H9 (cell line): Measurements from ENCODE around the gene TUBB4B. TPM values are rescaled to one million over a fixed set of nuclear protein-coding genes. Genes with fewer than 3 reads are reported as not detected.

ENCODE experiments used
- DNase-seq: peaks from one replicate; pipeline ENCODE4 v3.0.0-alpha.2; 2017
- H2AFZ ChIP-seq: one replicate; pipeline ENCODE4 v1.6.1; 2013; ENCODE audit warnings: mild to moderate bottlenecking, low read length, control low read depth, moderate library complexity
- H2AK5ac ChIP-seq: 2 replicates; pipeline ENCODE4 v1.6.1; 2013; ENCODE audit warnings: low read length, control low read depth, mixed read lengths; ENCODE audit not compliant: insufficient read length
- H2BK120ac ChIP-seq: one replicate; pipeline ENCODE4 v1.6.1; 2013; ENCODE audit warnings: low read depth, mild to moderate bottlenecking, low read length, control low read depth, inconsistent platforms; ENCODE audit not compliant: poor library complexity, severe bottlenecking
- H2BK12ac ChIP-seq: 2 replicates; pipeline ENCODE4 v1.6.1; 2013; ENCODE audit warnings: low read length, control low read depth, mixed read lengths, low read depth; ENCODE audit not compliant: insufficient read length
- H2BK15ac ChIP-seq: 2 replicates; pipeline ENCODE4 v1.6.1; 2013; ENCODE audit warnings: low read depth, low read length, control low read depth
- H2BK20ac ChIP-seq: one replicate; pipeline ENCODE4 v1.6.1; 2013; ENCODE audit warnings: low read depth, mild to moderate bottlenecking, low read length, control low read depth, inconsistent platforms; ENCODE audit not compliant: poor library complexity, severe bottlenecking
- H2BK5ac ChIP-seq: 2 replicates; pipeline ENCODE4 v1.6.1; 2013; ENCODE audit warnings: low read length, control low read depth, mixed read lengths; ENCODE audit not compliant: insufficient read length
- H3K14ac ChIP-seq: 2 replicates; pipeline ENCODE4 v1.6.1; 2013; ENCODE audit warnings: low read length, control low read depth; ENCODE audit not compliant: insufficient read depth
- H3K18ac ChIP-seq: 2 replicates; pipeline ENCODE4 v1.6.1; 2013; ENCODE audit warnings: low read depth, mild to moderate bottlenecking, mixed read lengths, low read length, control low read depth; ENCODE audit not compliant: insufficient read length
- H3K23ac ChIP-seq: 2 replicates; pipeline ENCODE4 v1.6.1; 2013; ENCODE audit warnings: low read length, control low read depth, mixed read lengths, low read depth; ENCODE audit not compliant: insufficient read length
- H3K23me2 ChIP-seq: 2 replicates; pipeline ENCODE4 v1.6.1; 2013; ENCODE audit warnings: low read depth, mild to moderate bottlenecking, mixed read lengths, low read length, control low read depth; ENCODE audit not compliant: insufficient read length, poor library complexity, severe bottlenecking
- H3K27ac ChIP-seq: 2 replicates; pipeline ENCODE4 v1.5.1; 2013; ENCODE audit warnings: low read length, control low read depth, mixed read lengths, low read depth; ENCODE audit not compliant: insufficient read length
- H3K27me3 ChIP-seq: 2 replicates; pipeline ENCODE4 v1.6.1; 2013; ENCODE audit warnings: low read length, control low read depth, inconsistent platforms; ENCODE audit not compliant: insufficient read depth
- H3K4ac ChIP-seq: 2 replicates; pipeline ENCODE4 v1.6.1; 2013; ENCODE audit warnings: low read depth, mild to moderate bottlenecking, control low read depth, inconsistent platforms, low read length, moderate library complexity
- H3K4me1 ChIP-seq: 2 replicates; pipeline ENCODE4 v1.6.1; 2013; ENCODE audit warnings: low read length, control low read depth, inconsistent platforms; ENCODE audit not compliant: insufficient read depth
- H3K4me2 ChIP-seq: 2 replicates; pipeline ENCODE4 v1.6.1; 2013; ENCODE audit warnings: low read length, control low read depth, mixed read lengths; ENCODE audit not compliant: insufficient read length, insufficient read depth
- H3K56ac ChIP-seq: 2 replicates; pipeline ENCODE4 v1.6.1; 2013; ENCODE audit warnings: low read depth, mild to moderate bottlenecking, mixed read lengths, low read length, control low read depth; ENCODE audit not compliant: insufficient read length
- H3K79me1 ChIP-seq: 2 replicates; pipeline ENCODE4 v1.6.1; 2013; ENCODE audit warnings: low read depth, mild to moderate bottlenecking, moderate library complexity, low read length, control low read depth, inconsistent platforms; ENCODE audit not compliant: insufficient read depth, poor library complexity, severe bottlenecking
- H3K79me2 ChIP-seq: 2 replicates; pipeline ENCODE4 v1.6.1; 2013; ENCODE audit warnings: low read length, control low read depth, inconsistent platforms; ENCODE audit not compliant: insufficient read depth
- H3K9ac ChIP-seq: 2 replicates; pipeline ENCODE4 v1.6.1; 2013; ENCODE audit warnings: low read length, control low read depth, mixed read lengths; ENCODE audit not compliant: insufficient read length; ENCODE audit errors: extremely low read depth
- H3K9me3 ChIP-seq: one replicate; pipeline ENCODE4 v1.6.1; 2013; ENCODE audit warnings: low read depth, low read length, inconsistent platforms; ENCODE audit not compliant: control insufficient read depth
- H3T11ph ChIP-seq: one replicate; pipeline ENCODE4 v1.6.1; 2013; ENCODE audit warnings: mild to moderate bottlenecking, low read length, control low read depth, inconsistent platforms
- H4K20me1 ChIP-seq: one replicate; pipeline ENCODE4 v1.6.1; 2013; ENCODE audit not compliant: control insufficient read depth, insufficient read length, insufficient read depth
- H4K5ac ChIP-seq: 2 replicates; pipeline ENCODE4 v1.6.1; 2013; ENCODE audit warnings: low read depth, mild to moderate bottlenecking, mixed read lengths, low read length, control low read depth; ENCODE audit not compliant: insufficient read length
- H4K8ac ChIP-seq: replicated peaks from 2 replicates; pipeline ENCODE4 v1.6.1; 2013; ENCODE audit warnings: low read length, control low read depth, mixed read lengths, low read depth; ENCODE audit not compliant: insufficient read length
- H4K91ac ChIP-seq: 2 replicates; pipeline ENCODE4 v1.6.1; 2013; ENCODE audit warnings: low read depth, mild to moderate bottlenecking, moderate library complexity, mixed read lengths, low read length, control low read depth; ENCODE audit not compliant: insufficient read length
- H3K27ac Mint-ChIP-seq, 3 experiments: 2 replicates in 2 of 3; 3 replicates in 1 of 3; pipeline ENCODE4 v1.8.0; 2020 to 2021; ENCODE audit warnings: mixed read lengths in 3 of 3, mild to moderate bottlenecking in 1 of 3, moderate library complexity in 1 of 3
- H3K27me3 Mint-ChIP-seq: 2 replicates; pipeline ENCODE4 v1.8.0; 2021; ENCODE audit warnings: low read depth, mild to moderate bottlenecking, moderate library complexity, mixed read lengths
- H3K36me3 Mint-ChIP-seq, 3 experiments: 2 replicates in 2 of 3; 3 replicates in 1 of 3; pipeline ENCODE4 v1.8.0; 2020 to 2021; ENCODE audit warnings: low read depth in 3 of 3, mixed read lengths in 3 of 3; ENCODE audit not compliant: insufficient read depth in 1 of 3
- H3K4me1 Mint-ChIP-seq, 2 experiments: 2 replicates each; pipeline ENCODE4 v1.8.0; 2020; ENCODE audit warnings: mixed read lengths in 2 of 2
- H3K4me3 Mint-ChIP-seq, 2 experiments: 2 replicates in 1 of 2; 3 replicates in 1 of 2; pipeline ENCODE4 v1.8.0; 2020 to 2021; ENCODE audit warnings: mild to moderate bottlenecking in 2 of 2, mixed read lengths in 2 of 2, moderate library complexity in 1 of 2
- H3K9me3 Mint-ChIP-seq, 2 experiments: 2 replicates in 1 of 2; 3 replicates in 1 of 2; pipeline ENCODE4 v1.8.0; 2020; ENCODE audit warnings: mild to moderate bottlenecking in 2 of 2, mixed read lengths in 2 of 2, moderate library complexity in 1 of 2
- CTCF ChIP-seq: fragments of 200-600 bp; sonication (generic); conservative IDR thresholded peaks from 3 replicates; pipeline ENCODE4 v1.8.0; 2021; ENCODE audit warnings: antibody characterized with exemption, mild to moderate bottlenecking
- WGBS: extraction: QIAGEN DNeasy Blood & Tissue Kit; methylation state at CpG from one replicate; pipeline ENCODE4 v1.1.7; 2013; ENCODE audit warnings: missing lambda C conversion rate, low lambda C conversion rate, mixed read lengths; ENCODE audit not compliant: insufficient read length; ENCODE audit errors: extremely low coverage; 5-methylcytosine and 5-hydroxymethylcytosine counted together
- total RNA-seq: library from RNA; stranded (reverse); gene quantifications from 2 replicates; pipeline ENCODE4 v1.2.1, GENCODE V29; 2021

TUBB4B gene
- total RNA-seq, 1 experiment from 2014 or later: 378 TPM

DNA sequence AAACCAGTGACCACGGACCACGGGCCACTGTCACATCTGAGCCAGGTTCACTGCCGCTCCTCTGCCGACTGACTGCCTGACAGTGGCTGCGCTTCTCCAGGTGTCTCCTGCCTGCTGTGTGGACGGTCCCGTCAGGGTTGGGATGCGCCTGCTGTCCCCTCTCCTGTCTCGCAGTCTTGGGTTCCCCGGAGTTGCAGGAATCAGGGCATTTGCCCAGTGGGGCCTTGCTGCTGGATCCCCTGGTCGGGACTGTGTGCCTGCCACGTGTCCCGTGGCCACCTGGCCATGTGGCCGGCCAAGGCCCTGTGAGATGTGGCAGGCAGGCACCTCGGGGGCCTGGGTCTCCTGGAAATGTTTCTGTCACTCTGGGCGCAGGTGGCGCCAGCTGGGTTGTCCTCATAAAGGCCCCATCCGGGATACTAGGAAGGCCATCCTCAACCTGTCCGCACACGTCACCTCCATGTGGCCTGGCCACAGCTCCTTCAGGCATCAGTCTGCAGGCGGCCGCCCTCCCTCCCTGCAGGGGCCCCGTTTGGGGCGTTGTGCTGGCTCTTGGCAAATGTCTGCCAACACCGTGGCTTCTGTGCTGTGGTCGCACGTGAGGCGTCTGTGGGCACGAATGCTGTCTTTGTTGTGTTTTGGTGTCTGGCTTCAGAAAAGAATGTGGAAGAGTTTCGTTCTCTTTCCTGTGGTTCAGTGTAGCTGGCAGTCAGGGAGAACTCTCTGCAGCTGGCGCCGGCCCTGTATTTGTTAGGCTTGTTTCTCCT, 30.0 kb downstream of the TUBB4B start:
- no CpG with 5 or more reads among the region's 32 CpGs for WGBS
- H3K27me3 ChIP-seq: no peaks in the 10 kb centered on the region
- H3K4ac ChIP-seq: no peak overlapping the region
- H4K8ac ChIP-seq: no peak overlapping the region
- Mint-ChIP-seq H3K4me1 (peaks cover 12 to 17% of the 10 kb centered on the region in 2 experiments), H3K36me3 (peaks cover 11 to 43% (median 34%) of the 10 kb centered on the region in 3 experiments; a peak in 6 of 7 replicates), H3K27me3 (no peaks in the 10 kb centered on the region), H3K27ac (peak overlapping the region in 2 of 3 experiments; percentile 53 to 64; a peak in 2 of 7 replicates), H3K9me3 (no peaks in the 10 kb centered on the region; a peak in 1 of 5 replicates), H3K4me3 (no peak overlapping the region)
- no peak overlapping the region for H3K4me2 ChIP-seq
- no peak overlapping the region for H3K56ac ChIP-seq
- H2BK12ac ChIP-seq: no peak overlapping the region
- H4K5ac ChIP-seq: no peak overlapping the region
- H3K4me1 ChIP-seq: no peaks in the 10 kb centered on the region
- H2BK20ac ChIP-seq: no peak overlapping the region
- peak; percentile 29 for DNase-seq
- no peak overlapping the region for H2BK5ac ChIP-seq
- no peak for TF ChIP-seq CTCF
- H4K20me1 ChIP-seq: no peaks in the 10 kb centered on the region
- H3T11ph ChIP-seq: no peak overlapping the region
- no peaks in the 10 kb centered on the region for H3K23me2 ChIP-seq
- no peak overlapping the region for H3K9ac ChIP-seq
- H3K18ac ChIP-seq: no peak overlapping the region
- no peak overlapping the region for H2AK5ac ChIP-seq
- H3K9me3 ChIP-seq: no peaks in the 10 kb centered on the region
- H3K79me1 ChIP-seq: no peaks in the 10 kb centered on the region
- no peak overlapping the region for H2BK15ac ChIP-seq
- no peak overlapping the region for H3K14ac ChIP-seq
- H3K23ac ChIP-seq: no peak overlapping the region
- no peak overlapping the region for H4K91ac ChIP-seq
- H3K79me2 ChIP-seq: no peaks in the 10 kb centered on the region
- no peak overlapping the region for H2BK120ac ChIP-seq
- no peak overlapping the region for H2AFZ ChIP-seq
- H3K27ac ChIP-seq: no peak overlapping the region
